SK-N-SH (cell line): ENCODE data around the gene CARMIL3. TPM values are rescaled to one million over a fixed set of nuclear protein-coding genes. Genes with fewer than 3 reads are reported as not detected.
"Not testable (repeated sequence)": the region's sequence is repeated elsewhere in the genome, so short reads cannot be mapped to it uniquely, and the experiment has no call there.

Experiments used
- CTCF ChIA-PET: fragments of 300-600, 350-600 bp; formaldehyde crosslinking; extraction: SDS; loops from one replicate; lab custom pipeline; 2021; lab: Yijun Ruan, JAX
- POLR2A ChIA-PET: fragments of 350-600 bp; sonication (Branson Sonifier 250); formaldehyde crosslinking; extraction: SDS; loops from one replicate; lab custom pipeline; 2020; ENCODE audit warnings: antibody characterized with exemption, inconsistent platforms; lab: Yijun Ruan, JAX
- DNase-seq: peaks from one replicate; pipeline ENCODE4 v3.0.0; 2012
- H2AFZ ChIP-seq: fragments of 200-600 bp; sonication (generic); 2 replicates; pipeline ENCODE4 v1.8.1; 2016; ENCODE audit warnings: antibody characterized with exemption, mild to moderate bottlenecking, low read depth
- H3F3A ChIP-seq: fragments of 200-600 bp; sonication (generic); replicated peaks from 2 replicates; pipeline ENCODE3; 2016; ENCODE audit warnings: antibody characterized with exemption, mild to moderate bottlenecking; ENCODE audit not compliant: insufficient read depth
- H3K27ac ChIP-seq, 2 experiments: fragments of 200-500 bp in 1 of 2; fragments of 200-600 bp in 1 of 2; sonication (Bioruptor generic) in 1 of 2; sonication (generic), shearing (Covaris generic) in 1 of 2; 2 replicates each; pipeline versions ENCODE4 v1.5.1 to v1.6.1; 2014 to 2016; ENCODE audit warnings: low read depth in 2 of 2, inconsistent platforms in 1 of 2, low read length in 1 of 2, mild to moderate bottlenecking in 1 of 2, mixed read lengths in 1 of 2
- H3K27me3 ChIP-seq: fragments of 200-600 bp; sonication (generic), shearing (Covaris generic); 2 replicates; pipeline ENCODE4 v1.6.1; 2016; ENCODE audit warnings: mixed run types; ENCODE audit not compliant: insufficient read depth
- H3K36me3 ChIP-seq, 2 experiments: fragments of 200-500 bp in 1 of 2; fragments of 200-600 bp in 1 of 2; sonication (Bioruptor generic) in 1 of 2; sonication (generic) in 1 of 2; replicated peaks in 1 of 2; 2 replicates each; pipeline versions ENCODE3 to v1.5.1; 2014 to 2016; ENCODE audit warnings: low read length in 1 of 2, mild to moderate bottlenecking in 1 of 2; ENCODE audit not compliant: insufficient read depth in 2 of 2, control insufficient read depth in 1 of 2
- H3K4me1 ChIP-seq, 2 experiments: fragments of 200-500 bp in 1 of 2; fragments of 200-600 bp in 1 of 2; sonication (Bioruptor generic) in 1 of 2; sonication (generic), shearing (Covaris generic) in 1 of 2; 2 replicates each; pipeline versions ENCODE4 v1.5.1 to v1.6.1; 2014 to 2016; ENCODE audit warnings: low read depth in 1 of 2, low read length in 1 of 2, mixed run types in 1 of 2; ENCODE audit not compliant: insufficient read depth in 2 of 2, control insufficient read depth in 1 of 2
- H3K4me2 ChIP-seq: fragments of 200-600 bp; sonication (generic), shearing (Covaris generic); 2 replicates; pipeline ENCODE4 v1.6.1; 2017; ENCODE audit warnings: mixed run types
- H3K4me3 ChIP-seq, 2 experiments: fragments of 200-500 bp in 1 of 2; fragments of 200-600 bp in 1 of 2; sonication (Bioruptor generic) in 1 of 2; sonication (generic), shearing (Covaris generic) in 1 of 2; 2 replicates each; pipeline versions ENCODE4 v1.5.1 to v1.8.1; 2014 to 2016; ENCODE audit warnings: low read depth in 2 of 2, inconsistent platforms in 1 of 2, low read length in 1 of 2, mild to moderate bottlenecking in 1 of 2, mixed read lengths in 1 of 2, moderate library complexity in 1 of 2
- H3K79me2 ChIP-seq: fragments of 200-600 bp; sonication (generic); 2 replicates; pipeline ENCODE4 v1.8.1; 2017; ENCODE audit warnings: mild to moderate bottlenecking; ENCODE audit not compliant: insufficient read depth
- H3K9ac ChIP-seq: fragments of 200-600 bp; sonication (generic); 2 replicates; pipeline ENCODE4 v1.6.1; 2017; ENCODE audit warnings: mixed run types
- H3K9me2 ChIP-seq: fragments of 200-600 bp; sonication (generic); 2 replicates; pipeline ENCODE4 v1.6.1; 2017; ENCODE audit warnings: mixed run types
- H3K9me3 ChIP-seq: fragments of 200-600 bp; sonication (generic); 2 replicates; pipeline ENCODE4 v1.6.1; 2017; ENCODE audit warnings: mixed run types, mild to moderate bottlenecking, moderate library complexity
- H4K20me1 ChIP-seq: fragments of 200-600 bp; sonication (generic); 2 replicates; pipeline ENCODE4 v1.6.1; 2017; ENCODE audit warnings: mild to moderate bottlenecking, mixed run types; ENCODE audit not compliant: insufficient read depth
- ELF1 ChIP-seq: IDR thresholded peaks from 2 replicates; pipeline ENCODE4 v1.4.0; 2012
- EP300 ChIP-seq, 2 experiments: IDR thresholded peaks; 2 replicates each; pipeline versions ENCODE4 v1.4.0 to v1.6.1; 2012; ENCODE audit warnings: borderline replicate concordance in 1 of 2, low read depth in 1 of 2, low read length in 1 of 2
- FOSL2 ChIP-seq: IDR thresholded peaks from 2 replicates; pipeline ENCODE4 v1.4.0; 2012; ENCODE audit warnings: low read depth, mild to moderate bottlenecking, moderate library complexity, borderline replicate concordance
- JUND ChIP-seq: IDR thresholded peaks from 2 replicates; pipeline ENCODE4 v1.4.0; 2012
- MXI1 ChIP-seq: IDR thresholded peaks from 2 replicates; pipeline ENCODE4 v1.6.1; 2012; ENCODE audit warnings: mild to moderate bottlenecking, low read depth, low read length, improper control_type of control experiment
- NRF1 ChIP-seq: IDR thresholded peaks from 2 replicates; pipeline ENCODE4 v1.6.1; 2012; ENCODE audit warnings: low read depth, mild to moderate bottlenecking, low read length
- POLR2AphosphoS5 ChIP-seq: IDR thresholded peaks from 2 replicates; pipeline ENCODE4 v1.6.1; 2012; ENCODE audit warnings: low read depth, low read length
- RCOR1 ChIP-seq: fragments of 150-350 bp; IDR thresholded peaks from 2 replicates; pipeline ENCODE4 v1.6.1; 2017; ENCODE audit warnings: antibody characterized with exemption, low read length
- RXRA ChIP-seq: IDR thresholded peaks from 2 replicates; pipeline ENCODE4 v1.4.0; 2012; ENCODE audit warnings: low read depth, mild to moderate bottlenecking, borderline replicate concordance
- SIN3A ChIP-seq: IDR thresholded peaks from 2 replicates; pipeline ENCODE4 v1.6.1; 2012; ENCODE audit warnings: low read depth, mild to moderate bottlenecking, low read length, moderate library complexity, borderline replicate concordance
- TEAD4 ChIP-seq: IDR thresholded peaks from 2 replicates; pipeline ENCODE4 v1.4.0; 2012; ENCODE audit warnings: mild to moderate bottlenecking, borderline replicate concordance; ENCODE audit not compliant: insufficient read depth
- WGBS: methylation state at CpG from one replicate; pipeline ENCODE4 v1.1.6; 2017; ENCODE audit warnings: low lambda C conversion rate; 5-methylcytosine and 5-hydroxymethylcytosine counted together
- polyA plus RNA-seq, 3 experiments: library from polyadenylated mRNA; depleted of rRNA; stranded (reverse); fragments of >200 nt; gene quantifications; 2 replicates each; pipeline ENCODE4 v1.2.3, GENCODE V29; 2012
- TF ChIP-seq, protein P1 (sequence below): IDR thresholded peaks from 2 replicates; pipeline ENCODE4 v1.6.1; 2012; ENCODE audit warnings: mild to moderate bottlenecking, low read depth, low read length, moderate library complexity
- TF ChIP-seq, protein P2 (sequence below): IDR thresholded peaks from 2 replicates; pipeline ENCODE4; 2012
- TF ChIP-seq, protein P3 (sequence below): IDR thresholded peaks from 2 replicates; pipeline ENCODE4 v1.4.0; 2012; ENCODE audit warnings: low read depth, borderline replicate concordance
- TF ChIP-seq, protein P4 (sequence below): IDR thresholded peaks from 2 replicates; pipeline ENCODE4 v1.4.0; 2012; ENCODE audit warnings: low read depth

Gene CARMIL3
- polyA plus RNA-seq, 1 of the 3 experiments (the other 2 are of a cell fraction): 0.43 TPM

DNA sequence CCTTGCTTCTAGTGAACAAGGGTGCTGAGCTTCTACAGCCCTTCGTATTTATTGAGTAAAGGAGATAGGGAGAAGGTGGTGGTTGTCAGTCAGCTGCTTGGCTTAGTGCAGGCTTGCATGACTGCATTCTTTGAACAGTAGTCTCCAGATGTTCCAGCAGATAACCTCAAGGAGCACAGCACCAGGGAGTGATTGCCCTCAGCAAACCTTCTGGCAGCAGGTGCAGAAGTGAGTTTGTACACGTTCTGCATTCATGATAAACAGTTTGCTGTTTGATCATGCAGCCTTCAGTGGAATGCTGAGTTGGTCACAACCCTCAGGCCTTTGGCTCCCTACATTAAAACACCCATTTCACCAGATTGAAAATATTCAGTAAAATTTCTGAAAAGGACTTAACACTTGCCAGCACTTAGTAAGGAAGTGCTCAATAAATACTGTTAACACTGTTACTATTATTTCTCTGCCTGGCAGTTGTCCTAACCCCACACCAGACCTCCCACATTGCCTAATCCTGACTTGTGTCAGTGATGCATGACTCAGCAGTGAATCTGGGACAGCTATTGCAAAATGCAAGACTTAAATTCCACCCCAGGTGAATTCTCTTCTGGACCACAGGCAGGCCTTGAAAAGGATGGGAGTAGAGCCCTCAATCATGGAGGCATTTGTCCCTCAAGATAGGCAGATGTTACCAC is 18.9 kb upstream of the CARMIL3 start:
- Histone ChIP-seq H3F3A (peaks cover 6% of the 10 kb centered on the region), H3K9ac (no peak overlapping the region), H3K36me3 (no peaks in the 10 kb centered on the region), H3K4me3 (no peak overlapping the region), H4K20me1 (no peaks in the 10 kb centered on the region), H3K9me2 (no peaks in the 10 kb centered on the region), H3K4me2 (no peak overlapping the region), H3K79me2 (no peaks in the 10 kb centered on the region), H3K27me3 (no peaks in the 10 kb centered on the region), H3K9me3 (no peaks in the 10 kb centered on the region), H2AFZ (no peak overlapping the region), H3K4me1 (peaks cover 0 to 5% of the 10 kb centered on the region in 2 experiments; a peak in 1 of 4 replicates), H3K27ac (no peak overlapping the region)
- CTCF ChIA-PET: interaction anchor here (1.4 kb wide), 1 partner anchor 76 kb away, joined by 4 read pairs; no protein-coding TSS in a partner anchor
- no peak for DNase-seq
- 20% methylated on average over 2 of the region's 2 CpGs for WGBS
- POLR2A ChIA-PET: no interaction called here
- TF ChIP-seq RXRA (no peak), ELF1 (no peak), MXI1 (no peak), POLR2AphosphoS5 (no peak), JUND (no peak), NRF1 (no peak), RCOR1 (no peak), EP300 (IDR thresholded peaks at IDR 0.05; ENCODE audit: borderline replicate concordance in 1 of 2, low read depth in 1 of 2, low read length in 1 of 2) (no peak), FOSL2 (no peak), SIN3A (no peak), TEAD4 (no peak)
- TF ChIP-seq, protein P1, sequence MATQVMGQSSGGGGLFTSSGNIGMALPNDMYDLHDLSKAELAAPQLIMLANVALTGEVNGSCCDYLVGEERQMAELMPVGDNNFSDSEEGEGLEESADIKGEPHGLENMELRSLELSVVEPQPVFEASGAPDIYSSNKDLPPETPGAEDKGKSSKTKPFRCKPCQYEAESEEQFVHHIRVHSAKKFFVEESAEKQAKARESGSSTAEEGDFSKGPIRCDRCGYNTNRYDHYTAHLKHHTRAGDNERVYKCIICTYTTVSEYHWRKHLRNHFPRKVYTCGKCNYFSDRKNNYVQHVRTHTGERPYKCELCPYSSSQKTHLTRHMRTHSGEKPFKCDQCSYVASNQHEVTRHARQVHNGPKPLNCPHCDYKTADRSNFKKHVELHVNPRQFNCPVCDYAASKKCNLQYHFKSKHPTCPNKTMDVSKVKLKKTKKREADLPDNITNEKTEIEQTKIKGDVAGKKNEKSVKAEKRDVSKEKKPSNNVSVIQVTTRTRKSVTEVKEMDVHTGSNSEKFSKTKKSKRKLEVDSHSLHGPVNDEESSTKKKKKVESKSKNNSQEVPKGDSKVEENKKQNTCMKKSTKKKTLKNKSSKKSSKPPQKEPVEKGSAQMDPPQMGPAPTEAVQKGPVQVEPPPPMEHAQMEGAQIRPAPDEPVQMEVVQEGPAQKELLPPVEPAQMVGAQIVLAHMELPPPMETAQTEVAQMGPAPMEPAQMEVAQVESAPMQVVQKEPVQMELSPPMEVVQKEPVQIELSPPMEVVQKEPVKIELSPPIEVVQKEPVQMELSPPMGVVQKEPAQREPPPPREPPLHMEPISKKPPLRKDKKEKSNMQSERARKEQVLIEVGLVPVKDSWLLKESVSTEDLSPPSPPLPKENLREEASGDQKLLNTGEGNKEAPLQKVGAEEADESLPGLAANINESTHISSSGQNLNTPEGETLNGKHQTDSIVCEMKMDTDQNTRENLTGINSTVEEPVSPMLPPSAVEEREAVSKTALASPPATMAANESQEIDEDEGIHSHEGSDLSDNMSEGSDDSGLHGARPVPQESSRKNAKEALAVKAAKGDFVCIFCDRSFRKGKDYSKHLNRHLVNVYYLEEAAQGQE: no peak
- TF ChIP-seq, protein P2, sequence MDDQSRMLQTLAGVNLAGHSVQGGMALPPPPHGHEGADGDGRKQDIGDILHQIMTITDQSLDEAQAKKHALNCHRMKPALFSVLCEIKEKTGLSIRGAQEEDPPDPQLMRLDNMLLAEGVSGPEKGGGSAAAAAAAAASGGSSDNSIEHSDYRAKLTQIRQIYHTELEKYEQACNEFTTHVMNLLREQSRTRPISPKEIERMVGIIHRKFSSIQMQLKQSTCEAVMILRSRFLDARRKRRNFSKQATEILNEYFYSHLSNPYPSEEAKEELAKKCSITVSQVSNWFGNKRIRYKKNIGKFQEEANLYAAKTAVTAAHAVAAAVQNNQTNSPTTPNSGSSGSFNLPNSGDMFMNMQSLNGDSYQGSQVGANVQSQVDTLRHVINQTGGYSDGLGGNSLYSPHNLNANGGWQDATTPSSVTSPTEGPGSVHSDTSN: no peak
- TF ChIP-seq, protein P3, sequence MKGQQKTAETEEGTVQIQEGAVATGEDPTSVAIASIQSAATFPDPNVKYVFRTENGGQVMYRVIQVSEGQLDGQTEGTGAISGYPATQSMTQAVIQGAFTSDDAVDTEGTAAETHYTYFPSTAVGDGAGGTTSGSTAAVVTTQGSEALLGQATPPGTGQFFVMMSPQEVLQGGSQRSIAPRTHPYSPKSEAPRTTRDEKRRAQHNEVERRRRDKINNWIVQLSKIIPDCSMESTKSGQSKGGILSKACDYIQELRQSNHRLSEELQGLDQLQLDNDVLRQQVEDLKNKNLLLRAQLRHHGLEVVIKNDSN: no peak
- TF ChIP-seq, protein P4, sequence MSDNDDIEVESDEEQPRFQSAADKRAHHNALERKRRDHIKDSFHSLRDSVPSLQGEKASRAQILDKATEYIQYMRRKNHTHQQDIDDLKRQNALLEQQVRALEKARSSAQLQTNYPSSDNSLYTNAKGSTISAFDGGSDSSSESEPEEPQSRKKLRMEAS: no peak

DNA sequence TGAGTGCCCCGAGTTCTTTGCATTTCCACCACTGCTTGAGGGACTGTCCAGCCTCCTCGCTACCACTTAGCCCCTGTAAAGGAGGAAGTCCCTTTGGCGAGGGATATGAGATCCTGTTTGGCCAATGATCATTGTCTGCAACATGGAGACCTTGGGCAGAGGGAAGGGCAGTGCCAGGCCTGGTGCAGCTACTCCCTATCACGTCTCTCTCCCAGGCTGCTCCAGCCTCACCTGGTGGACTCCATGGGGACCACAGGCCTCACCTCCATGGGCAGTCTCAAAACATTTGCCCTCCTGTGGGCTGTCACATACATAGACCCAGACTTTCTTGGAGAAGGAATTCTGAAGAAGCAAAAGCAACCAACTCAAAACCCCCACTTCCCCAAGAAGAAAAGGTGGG is 16.0 kb upstream of the CARMIL3 start:
- H3K9me2 ChIP-seq, H3K36me3 ChIP-seq, DNase-seq, H3F3A ChIP-seq, H3K27me3 ChIP-seq, H4K20me1 ChIP-seq, H3K79me2 ChIP-seq, H3K4me1 ChIP-seq, H2AFZ ChIP-seq, H3K9me3 ChIP-seq: not testable (repeated sequence)
- peak overlapping the region; percentile 61 to 66 for H3K4me3 ChIP-seq
- CTCF ChIA-PET: interaction anchor here (1.0 to 1.5 kb wide), 2 partner anchors 22 to 73 kb away, joined by 3 to 8 read pairs; no protein-coding TSS in a partner anchor
- WGBS: 70% methylated on average over 4 of the region's 4 CpGs
- H3K9ac ChIP-seq: peak overlapping the region; percentile 44; the same call in 1 of the 2 replicates
- POLR2A ChIA-PET: interaction anchor here (0.9 kb wide), 1 partner anchor 100 kb away, joined by 3 read pairs; the partner anchor contains the start of gene PSME1
- peak overlapping the region; percentile 80 for H3K4me2 ChIP-seq
- H3K27ac ChIP-seq: peak overlapping the region in 1 of 2 experiments; percentile 79; a peak in 2 of 4 replicates
